Spleen (tissue), 7 donors: ENCODE results near the gene CASP8.

Source experiments
- POLR2A ChIP-seq, 3 donors: fragments of 450-650 bp; IDR thresholded peaks; one replicate each; pipeline ENCODE4 v1.5.1; 2017; ENCODE audit warnings: antibody characterized with exemption in 3 of 3, mild to moderate bottlenecking in 1 of 3
- POLR2AphosphoS5 ChIP-seq, 3 donors: sonication (generic); formaldehyde crosslinking; IDR thresholded peaks; one replicate each; pipeline ENCODE4 v1.5.1; 2017; ENCODE audit warnings: antibody characterized with exemption in 3 of 3
- TF ChIP-seq, protein P1 (sequence below), 11 experiments: fragments of 200-600 bp in 7 of 11; fragments of 450-650 bp in 4 of 11; sonication (generic) in 4 of 11; IDR thresholded peaks in 8 of 11; conservative IDR thresholded peaks in 3 of 11; 1 replicate in 7 of 11; 2 replicates in 4 of 11; pipeline versions ENCODE4 v1.4.0 to v1.8.0; 2016 to 2021; ENCODE audit warnings: antibody characterized with exemption in 11 of 11, inconsistent platforms in 4 of 11, mild to moderate bottlenecking in 1 of 11
- donor health status: DM: no; HTN: no; CAD: no; lungs with moderate emphysema.
- donor health status: DM: no; HTN: no; CAD: no.
- donor health status: DM: no; HTN: no; CAD: no.

DNA sequence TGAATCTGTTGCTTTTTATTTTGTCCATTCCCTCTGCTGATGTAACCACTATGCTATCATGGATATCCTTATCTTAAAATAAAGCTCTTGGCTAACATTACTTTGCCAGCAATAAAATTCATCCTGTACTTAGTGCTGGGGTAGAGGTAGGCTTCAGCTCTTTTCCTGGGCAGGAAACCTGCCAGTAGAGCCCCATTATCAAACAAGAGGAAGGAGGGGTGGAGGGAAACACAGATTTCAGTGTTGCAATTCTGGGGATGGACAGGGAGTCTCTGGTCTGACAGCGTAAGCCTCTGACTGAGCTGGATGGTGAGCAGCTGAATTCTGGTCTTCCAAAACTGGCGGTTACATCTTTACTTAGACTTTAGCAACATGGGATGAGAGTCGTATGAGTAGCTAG is 47.5 kb downstream of the CASP8 start:
- TF ChIP-seq POLR2A (IDR thresholded peaks at IDR 0.05) (no peak), POLR2AphosphoS5 (IDR thresholded peaks at IDR 0.05) (no peak)
- TF ChIP-seq, protein P1, sequence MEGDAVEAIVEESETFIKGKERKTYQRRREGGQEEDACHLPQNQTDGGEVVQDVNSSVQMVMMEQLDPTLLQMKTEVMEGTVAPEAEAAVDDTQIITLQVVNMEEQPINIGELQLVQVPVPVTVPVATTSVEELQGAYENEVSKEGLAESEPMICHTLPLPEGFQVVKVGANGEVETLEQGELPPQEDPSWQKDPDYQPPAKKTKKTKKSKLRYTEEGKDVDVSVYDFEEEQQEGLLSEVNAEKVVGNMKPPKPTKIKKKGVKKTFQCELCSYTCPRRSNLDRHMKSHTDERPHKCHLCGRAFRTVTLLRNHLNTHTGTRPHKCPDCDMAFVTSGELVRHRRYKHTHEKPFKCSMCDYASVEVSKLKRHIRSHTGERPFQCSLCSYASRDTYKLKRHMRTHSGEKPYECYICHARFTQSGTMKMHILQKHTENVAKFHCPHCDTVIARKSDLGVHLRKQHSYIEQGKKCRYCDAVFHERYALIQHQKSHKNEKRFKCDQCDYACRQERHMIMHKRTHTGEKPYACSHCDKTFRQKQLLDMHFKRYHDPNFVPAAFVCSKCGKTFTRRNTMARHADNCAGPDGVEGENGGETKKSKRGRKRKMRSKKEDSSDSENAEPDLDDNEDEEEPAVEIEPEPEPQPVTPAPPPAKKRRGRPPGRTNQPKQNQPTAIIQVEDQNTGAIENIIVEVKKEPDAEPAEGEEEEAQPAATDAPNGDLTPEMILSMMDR (IDR thresholded peaks at IDR 0.05 in 8 of 11, conservative IDR thresholded peaks at IDR 0.05 in 3 of 11): no peak
